Testis (tissue), 3 donors: ENCODE measurements around the gene HYPK. TPM values are rescaled to one million over a fixed set of nuclear protein-coding genes. Genes with fewer than 3 reads are reported as not detected.
"Not testable (repeated sequence)": the region's sequence is repeated elsewhere in the genome, so short reads cannot be mapped to it uniquely, and the experiment has no call there.

Source experiments
- DNase-seq: peaks from one replicate; pipeline ENCODE4 v3.0.0-alpha.2; 2019
- H3K27ac ChIP-seq, 2 donors: fragments of 200-600 bp; sonication (generic); one replicate each; pipeline ENCODE4 v1.5.1; 2019
- H3K27me3 ChIP-seq: fragments of 200-600 bp; sonication (generic); one replicate; pipeline ENCODE4 v1.5.1; 2019
- H3K36me3 ChIP-seq: fragments of 200-600 bp; sonication (generic); one replicate; pipeline ENCODE4 v1.5.1; 2017; ENCODE audit warnings: low read depth; ENCODE audit errors: missing control alignments
- H3K4me1 ChIP-seq: fragments of 200-600 bp; sonication (generic); one replicate; pipeline ENCODE4 v1.5.1; 2019
- H3K4me3 ChIP-seq, 2 donors: fragments of 200-600 bp; sonication (generic); one replicate each; pipeline ENCODE4 v1.5.1; 2017 to 2019
- H3K9me3 ChIP-seq: fragments of 200-600 bp; sonication (generic); one replicate; pipeline ENCODE4 v1.5.1; 2017
- CTCF ChIP-seq, 3 experiments: fragments of 450-650 bp in 2 of 3; fragments of 200-600 bp in 1 of 3; sonication (generic) in 1 of 3; IDR thresholded peaks; one replicate each; pipeline ENCODE4 v1.5.1; 2016 to 2019; ENCODE audit warnings: antibody characterized with exemption in 3 of 3, mild to moderate bottlenecking in 2 of 3, moderate library complexity in 1 of 3
- POLR2A ChIP-seq: fragments of 450-650 bp; IDR thresholded peaks from one replicate; pipeline ENCODE4 v1.6.1; 2017; ENCODE audit warnings: antibody characterized with exemption, mild to moderate bottlenecking, moderate library complexity
- WGBS, 2 donors: methylation state at CpG; one replicate each; pipeline ENCODE4 v1.1.5; 2018; 5-methylcytosine and 5-hydroxymethylcytosine counted together
- intact Hi-C: fragments of 100-400 bp; cut with DNase I; formaldehyde crosslinking; loops from one replicate; pipeline ENCODE4 v1.15.1; 2023; ENCODE audit warnings: low total_unique reads
- polyA plus RNA-seq: library from polyadenylated mRNA; stranded (reverse); fragments of 350-450 nt; fragmentation: Illumina TruSeq; extraction: RNeasy Lipid Tissue Mini Kit (QIAGEN cat#74804); gene quantifications from one replicate; pipeline ENCODE4 v1.2.3, GENCODE V29; 2014; ENCODE audit warnings: low read depth, low replicate concordance; ENCODE audit not compliant: insufficient read depth
- total RNA-seq, 2 donors: library from RNA; depleted of rRNA; stranded (reverse); fragments of >200 nt; gene quantifications; one replicate each; pipeline ENCODE4 v1.2.3, GENCODE V29; 2016

Gene HYPK
- total and polyA plus RNA-seq, 3 donors from 2014 or later, result 9.6 to 35.7 (median 15.4) TPM

- TF ChIP-seq POLR2A, result no peak
- TF ChIP-seq CTCF (IDR thresholded peaks at IDR 0.05), result no peak
- H3K4me1 ChIP-seq, result peaks cover 26% of the 10 kb centered on the region
- intact Hi-C loops, result no loop called here
- no peaks in the 10 kb centered on the region for H3K9me3 ChIP-seq
- peak overlapping the region; percentile 69 to 93 for H3K4me3 ChIP-seq
- no peak for DNase-seq
- H3K36me3 ChIP-seq, result no peaks in the 10 kb centered on the region
- no peaks in the 10 kb centered on the region for H3K27me3 ChIP-seq
- WGBS, 2 donors, result 49 to 70% methylated on average over 15 to 16 of the region's 16 CpGs
- peak overlapping the region; percentile 96 for H3K27ac ChIP-seq
Observed at GRCh38 chr15:43799209-43799944, 1.0 kb upstream of the HYPK start.

DNA sequence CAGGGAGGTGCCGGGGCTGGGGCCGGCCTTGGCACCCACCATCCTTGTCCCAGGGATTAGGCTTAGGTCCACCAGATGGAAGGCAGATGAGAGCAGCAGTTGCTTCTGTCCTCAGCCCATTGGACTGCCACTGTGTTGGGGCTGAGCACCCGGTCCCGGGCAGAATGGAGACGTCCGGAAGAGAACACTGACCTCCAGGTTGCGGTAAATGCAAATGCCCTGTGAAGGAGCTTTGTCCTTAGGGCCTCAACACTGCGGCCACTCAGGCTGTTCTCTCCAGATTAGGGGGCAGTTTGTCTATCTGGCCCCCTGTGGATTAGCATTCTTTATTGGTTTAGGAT is 484 bp upstream of the HYPK start, which contains the start of gene SERINC4:
SERINC4 (minus strand) TSS at position 276 of the 341 bp plus-strand sequence; CDS start at position 42, 234 bp downstream.
- no peaks in the 10 kb centered on the region for H3K36me3 ChIP-seq
- WGBS, 2 donors, result 49 to 66% methylated on average over 7 to 8 of the region's 8 CpGs
- TF ChIP-seq POLR2A (no peak), CTCF (IDR thresholded peaks at IDR 0.05) (no peak)
- no peak for DNase-seq
- H3K9me3 ChIP-seq, result no peaks in the 10 kb centered on the region
- H3K4me3 ChIP-seq, result peak within 1 kb of the TSS; percentile 69 to 93
- peaks cover 22% of the 10 kb centered on the region for H3K4me1 ChIP-seq
- intact Hi-C loops, result no loop called here
- H3K27ac ChIP-seq, result peak within 1 kb of the TSS; percentile 96
- H3K27me3 ChIP-seq, result no peaks in the 10 kb centered on the region

DNA sequence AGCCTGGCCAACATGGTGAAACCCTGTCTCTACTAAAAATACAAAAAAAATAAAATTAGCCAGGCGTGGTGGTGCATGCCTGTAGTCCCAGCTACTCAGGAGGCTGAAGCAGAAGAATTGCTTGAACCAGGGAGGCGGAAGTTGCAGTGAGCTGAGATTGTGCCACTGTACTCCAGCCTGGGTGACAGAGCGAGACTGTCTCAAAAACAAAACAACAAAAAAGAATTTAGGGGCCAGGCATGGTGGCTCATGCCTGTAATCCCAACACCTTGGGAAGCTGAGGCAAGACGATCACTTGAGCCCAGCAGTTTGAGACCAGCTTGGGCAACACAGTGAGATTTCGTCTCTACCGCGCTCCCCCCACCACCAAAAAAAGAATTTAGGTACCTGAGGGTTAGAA is 2.3 kb downstream of the HYPK start:
- H3K27me3 ChIP-seq, H3K4me3 ChIP-seq, H3K9me3 ChIP-seq, DNase-seq, H3K27ac ChIP-seq, H3K36me3 ChIP-seq, intact Hi-C loops: not testable (repeated sequence)
- H3K4me1 ChIP-seq, result peaks cover 20% of the 10 kb centered on the region
- WGBS, 2 donors, result 94 to 96% methylated on average over 7 of the region's 7 CpGs

- no peaks in the 10 kb centered on the region for H3K27me3 ChIP-seq
- intact Hi-C loops, result no loop called here
- WGBS, 2 donors, result 87 to 94% methylated on average over 5 of the region's 5 CpGs
- H3K4me3 ChIP-seq, result no peak overlapping the region
- no peak for DNase-seq
- no peak overlapping the region for H3K27ac ChIP-seq
- no peaks in the 10 kb centered on the region for H3K36me3 ChIP-seq
- TF ChIP-seq POLR2A (no peak), CTCF (IDR thresholded peaks at IDR 0.05) (no peak)
- H3K4me1 ChIP-seq, result no peaks in the 10 kb centered on the region
- no peaks in the 10 kb centered on the region for H3K9me3 ChIP-seq
Observed at GRCh38 chr15:43808435-43808950, 8.1 kb downstream of the HYPK start.

DNA sequence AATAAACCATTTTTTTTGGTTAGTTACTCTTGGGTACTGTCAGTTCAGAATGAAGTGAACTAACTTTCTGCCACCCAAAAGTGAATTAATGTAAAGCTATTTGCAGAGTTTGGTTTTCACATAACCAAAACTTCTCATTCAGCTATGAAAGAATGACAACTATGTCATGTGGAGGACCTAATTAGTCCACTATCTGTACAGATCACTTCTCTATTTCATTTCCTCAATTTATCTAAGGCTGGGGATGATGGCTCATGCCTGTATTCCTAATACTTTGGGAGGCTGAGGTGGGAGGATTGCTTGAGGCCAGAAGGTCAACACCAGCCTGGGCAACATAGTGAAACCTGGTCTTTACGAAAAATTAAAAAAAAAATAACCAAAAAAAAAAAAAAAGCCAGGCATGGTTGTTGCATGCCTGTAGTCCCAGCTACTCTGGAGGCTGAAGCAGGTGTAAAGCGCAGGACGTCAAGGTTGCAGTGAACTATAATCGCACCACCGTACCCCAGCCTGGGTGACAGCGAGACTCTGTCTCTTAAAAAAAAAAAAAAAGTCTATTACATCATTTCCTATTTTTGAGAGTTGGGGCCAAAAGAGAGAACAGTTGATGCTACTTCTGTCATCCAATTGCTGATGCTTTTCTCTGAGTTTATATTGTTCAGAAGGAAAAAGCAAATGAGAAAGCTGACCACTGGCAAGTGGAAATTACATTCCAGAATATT is 8.7 kb downstream of the HYPK start:
- Histone ChIP-seq H3K4me1 (no peaks in the 10 kb centered on the region), H3K9me3 (no peaks in the 10 kb centered on the region), H3K4me3 (no peak overlapping the region), H3K36me3 (no peaks in the 10 kb centered on the region), H3K27me3 (no peaks in the 10 kb centered on the region), H3K27ac (no peak overlapping the region)
- 88 to 91% methylated on average over 6 of the region's 6 CpGs for WGBS, 2 donors
- no peak for TF ChIP-seq CTCF (IDR thresholded peaks at IDR 0.05)
- no peak for TF ChIP-seq POLR2A
- DNase-seq, result no peak
- intact Hi-C loops, result no loop called here

GRCh38 chr15:43815064-43815463 is 14.7 kb downstream of the HYPK start:
- WGBS, 2 donors, result 82 to 93% methylated on average over 5 of the region's 5 CpGs
- intact Hi-C loops, H3K9me3 ChIP-seq, DNase-seq, H3K27ac ChIP-seq, H3K27me3 ChIP-seq, H3K36me3 ChIP-seq, H3K4me1 ChIP-seq, H3K4me3 ChIP-seq: not testable (repeated sequence)
